HG02981 (cell line): Measurements from ENCODE around the gene CBLB.

Experiments
- ATAC-seq: cut with Tn5 transposase; IDR thresholded peaks from one replicate; pipeline ENCODE4 v1.9.1; 2021; ENCODE audit warnings: mild to moderate bottlenecking, moderate library complexity; ENCODE audit not compliant: unreplicated experiment

The CBLB gene

DNA sequence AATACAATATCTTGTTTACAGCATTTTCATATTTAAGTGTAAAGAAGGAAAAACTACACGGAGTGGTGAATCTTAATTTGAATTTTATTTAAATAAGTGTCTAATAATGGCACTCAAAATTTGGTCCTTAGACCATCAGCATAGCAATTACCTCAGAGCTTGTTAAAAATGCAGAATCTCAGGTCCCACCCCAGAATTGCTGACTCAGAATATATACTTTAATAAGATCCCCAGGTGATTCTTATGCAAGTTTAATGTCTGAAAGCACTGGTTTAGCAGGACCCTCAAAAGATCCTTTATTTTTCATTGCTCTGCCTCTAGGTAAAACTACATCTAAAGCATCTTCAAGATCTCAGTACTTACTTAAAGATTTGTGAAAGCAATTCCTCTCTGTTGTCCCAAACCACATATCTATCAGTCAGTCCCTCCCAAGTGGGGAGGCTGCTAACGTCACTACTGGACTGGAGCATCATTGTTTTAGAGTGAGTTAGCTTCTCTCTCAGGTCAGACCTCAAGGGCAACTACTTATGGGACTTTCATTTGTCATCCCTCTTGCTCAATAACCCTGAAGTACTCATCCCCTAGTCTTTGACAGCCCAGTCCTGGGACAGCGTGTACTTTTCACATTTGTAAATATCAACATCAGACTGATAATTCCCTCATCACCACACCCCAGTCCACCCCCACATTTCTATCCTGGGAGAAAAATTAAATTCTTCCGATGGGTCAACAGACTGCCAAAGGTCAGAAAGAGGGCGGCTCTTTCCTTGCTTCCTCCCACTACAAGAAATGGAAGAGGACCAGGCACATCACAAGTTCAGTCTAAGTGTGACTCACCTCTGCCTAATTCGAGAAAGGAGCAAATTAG is 76.7 kb downstream of the CBLB start:
- ATAC-seq, result no peak

DNA sequence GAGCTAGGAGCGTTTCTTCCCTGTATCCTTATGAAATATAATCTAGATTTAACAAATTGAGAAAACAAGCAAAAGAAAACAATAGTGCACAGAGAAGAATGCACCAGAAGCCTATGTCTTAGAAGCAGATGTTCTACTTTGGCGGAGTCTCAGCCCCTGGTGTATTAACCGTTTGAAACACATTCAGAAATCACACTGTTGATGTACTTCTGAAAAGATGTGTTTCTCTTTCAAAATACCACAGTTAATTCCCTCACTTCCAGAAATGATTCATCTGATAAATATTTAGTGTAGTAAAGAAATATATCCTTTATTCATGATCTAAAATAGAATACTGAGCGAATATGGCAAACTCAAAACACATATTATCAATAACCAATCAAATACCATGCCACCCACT is 77.7 kb downstream of the CBLB start:
- no peak for ATAC-seq

DNA sequence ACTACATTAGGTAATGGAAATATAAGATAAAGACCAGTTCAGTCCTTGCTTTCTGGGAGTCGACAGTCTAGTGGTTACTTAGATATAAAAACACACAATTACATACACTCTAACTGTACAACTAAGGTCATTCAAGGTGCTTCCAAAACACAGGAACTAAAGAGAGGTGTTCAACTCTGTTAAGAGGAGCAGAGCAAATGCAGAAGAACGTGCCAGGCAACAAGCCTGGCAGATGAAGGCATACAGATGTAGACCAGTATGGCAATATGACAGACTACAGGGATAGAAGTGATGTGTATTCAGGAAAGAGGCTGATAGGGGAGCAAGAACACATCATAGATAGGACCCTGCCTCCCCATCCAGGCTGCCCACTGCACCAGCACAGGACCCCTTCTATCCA is 78.3 kb downstream of the CBLB start:
- no peak for ATAC-seq

DNA sequence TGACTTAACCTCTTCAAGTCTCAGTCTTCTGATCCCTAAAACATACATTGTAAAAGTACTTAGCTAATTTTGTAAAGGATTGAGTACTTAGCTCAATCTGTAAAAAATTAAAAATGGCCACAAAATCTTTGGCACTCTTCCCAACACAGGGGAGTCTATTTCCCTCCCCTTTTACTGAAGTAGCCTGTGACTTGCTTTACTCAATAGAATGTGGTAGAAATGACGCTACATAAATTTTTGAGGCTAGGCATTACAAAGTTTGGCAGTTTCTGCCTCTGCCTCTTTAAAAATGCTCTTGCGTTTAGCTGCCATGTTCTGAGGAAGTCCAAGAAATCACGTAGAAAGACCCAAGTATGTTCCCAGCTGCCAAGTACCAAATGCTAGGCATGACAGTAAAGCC is 80.2 kb downstream of the CBLB start:
- ATAC-seq, result no peak

DNA sequence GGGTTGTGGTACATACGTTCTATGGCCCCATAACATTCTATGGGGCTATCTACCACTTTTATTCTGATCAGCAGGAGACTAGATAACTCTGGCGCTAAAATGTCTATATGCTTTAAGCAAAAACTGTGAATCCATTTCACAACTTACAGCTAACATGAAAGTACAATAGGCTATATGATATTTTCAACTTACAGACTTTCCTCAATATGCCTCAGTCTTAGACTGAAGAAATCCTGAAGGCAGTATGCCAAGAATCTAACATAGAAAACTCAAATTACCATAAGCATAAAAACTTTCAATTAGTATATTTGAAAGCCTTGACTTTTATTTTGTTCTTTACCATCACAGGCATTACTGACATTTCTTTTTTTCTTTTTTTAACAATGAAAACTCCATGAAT is 81.4 kb downstream of the CBLB start:
- ATAC-seq, result no peak

DNA sequence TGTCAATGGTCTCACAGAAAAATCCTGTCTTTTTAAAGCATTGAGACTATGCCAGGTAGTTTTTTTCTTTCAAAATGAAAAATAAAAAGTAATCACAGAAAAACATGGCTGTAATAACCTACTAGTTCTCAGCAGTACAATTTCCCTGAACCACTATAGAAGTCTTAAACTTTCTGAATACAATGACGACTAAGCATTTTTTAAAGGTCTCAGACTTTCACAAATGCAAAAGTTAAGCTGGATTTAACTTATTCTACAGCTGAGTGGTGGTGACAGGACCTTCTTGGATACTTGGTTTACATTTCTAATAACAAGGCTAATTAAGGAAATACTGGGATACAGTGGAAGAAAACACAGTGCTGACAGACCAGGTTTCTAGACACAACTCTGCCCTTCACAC is 81.8 kb downstream of the CBLB start:
- ATAC-seq, result no peak

DNA sequence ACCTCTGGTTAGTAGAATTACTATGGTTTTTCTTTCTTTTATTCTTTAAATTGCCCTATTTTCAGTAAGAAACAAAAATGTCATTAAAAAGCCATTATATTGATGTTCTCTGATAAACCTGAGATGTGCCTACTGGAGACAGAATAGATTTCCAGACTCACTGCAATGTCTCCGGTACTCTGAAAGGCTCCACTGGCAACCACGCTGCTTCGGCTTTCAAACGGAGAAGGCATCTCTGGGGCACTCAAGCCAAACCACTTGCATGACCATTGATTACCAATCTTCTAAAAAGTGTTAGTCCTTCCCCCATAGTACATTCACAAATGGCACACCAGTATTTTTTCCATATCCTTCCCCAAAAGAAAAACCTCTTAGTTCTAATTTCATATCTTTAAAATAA is 82.6 kb downstream of the CBLB start:
- no peak for ATAC-seq

DNA sequence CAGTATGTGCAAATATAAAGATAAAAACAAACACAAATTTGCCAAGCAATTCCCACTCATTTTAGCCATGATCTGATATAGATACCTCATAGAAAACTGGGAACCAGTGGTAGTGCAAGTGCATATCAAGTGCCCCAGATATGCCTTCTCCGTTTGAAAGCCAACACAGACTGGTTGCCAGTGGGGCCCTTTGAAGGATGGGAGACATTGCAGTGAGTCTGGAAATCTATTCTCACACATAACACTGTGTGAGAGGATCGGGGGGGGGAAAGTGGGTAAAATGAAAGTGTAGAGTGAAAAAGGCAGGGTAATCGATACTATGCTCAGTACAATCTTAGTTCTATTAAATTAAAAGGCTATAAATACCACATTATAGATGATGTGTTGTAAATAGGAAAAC is 83.0 kb downstream of the CBLB start:
- no peak for ATAC-seq

DNA sequence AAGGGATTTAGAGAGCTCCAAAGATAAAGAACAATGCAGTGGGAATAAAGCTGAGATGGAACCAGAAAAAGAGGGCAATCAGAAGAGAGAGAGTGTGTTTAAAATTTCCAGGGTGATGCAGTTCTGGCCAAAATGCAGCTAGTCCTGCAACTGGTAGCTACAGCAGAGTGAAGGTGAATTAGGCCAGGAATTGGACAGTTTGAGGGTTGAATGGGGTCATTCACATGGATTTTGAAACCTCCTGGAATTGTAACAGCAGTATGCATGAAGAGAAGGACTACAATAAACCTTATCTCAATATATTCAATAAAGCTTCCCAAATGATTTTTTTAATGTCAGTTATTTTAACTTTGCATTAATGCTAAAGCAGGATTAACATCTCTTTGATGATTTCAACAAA is 85.2 kb downstream of the CBLB start:
- ATAC-seq, result no peak

DNA sequence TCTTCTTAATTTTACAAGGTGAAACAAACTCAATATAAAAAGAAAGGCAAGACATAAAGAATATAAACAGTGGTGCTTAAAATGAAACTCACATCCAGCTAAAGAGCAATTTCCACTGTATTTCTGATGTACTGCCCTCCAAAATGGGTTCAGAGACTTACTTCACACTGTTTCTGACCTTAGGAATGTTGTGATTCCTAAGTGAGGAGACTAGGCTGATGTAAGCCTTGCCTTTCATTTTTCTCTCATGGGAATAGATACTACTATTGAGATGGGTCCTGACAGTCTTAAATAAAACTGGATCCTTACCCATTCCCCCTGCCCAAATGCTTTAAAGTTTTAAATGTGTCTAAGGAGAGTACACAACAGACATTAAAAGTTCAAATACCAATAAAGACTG is 86.9 kb downstream of the CBLB start:
- ATAC-seq, result no peak

DNA sequence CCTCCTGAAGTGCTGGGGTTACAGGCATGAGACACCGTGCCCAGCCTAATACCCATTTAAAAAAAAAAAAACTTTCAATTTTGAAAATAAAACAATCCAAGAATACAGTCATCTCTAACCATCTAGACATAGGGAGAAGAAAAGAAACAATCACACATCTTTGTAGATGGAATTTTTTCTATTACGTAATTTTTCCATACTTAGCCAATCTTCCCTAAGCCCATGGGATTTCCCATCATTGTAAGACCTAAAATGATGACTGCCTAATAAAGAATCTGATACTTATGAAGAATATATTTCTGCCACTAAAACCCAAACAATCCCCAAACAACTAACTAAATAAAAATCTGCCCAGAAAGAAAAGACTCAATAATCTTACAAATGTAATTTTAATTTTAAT is 88.7 kb downstream of the CBLB start:
- no peak for ATAC-seq

DNA sequence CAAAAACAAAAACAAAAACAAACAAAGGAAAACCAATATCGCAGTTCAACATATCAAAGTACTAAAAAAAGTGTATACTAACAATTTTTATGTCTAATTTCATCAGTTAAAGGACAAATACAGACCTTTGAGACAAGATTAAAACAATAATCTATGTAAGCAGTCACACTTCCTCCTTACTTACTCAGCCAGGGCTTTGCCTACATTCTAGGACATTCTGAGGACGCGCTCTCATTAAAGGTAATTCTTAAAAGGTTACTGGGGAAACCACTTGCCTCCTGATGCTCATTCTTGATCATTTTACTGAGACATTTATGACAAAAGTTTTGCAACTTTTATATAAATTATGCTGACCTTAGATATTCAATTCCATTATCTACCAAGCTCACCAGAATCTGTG is 93.4 kb downstream of the CBLB start:
- no peak for ATAC-seq

DNA sequence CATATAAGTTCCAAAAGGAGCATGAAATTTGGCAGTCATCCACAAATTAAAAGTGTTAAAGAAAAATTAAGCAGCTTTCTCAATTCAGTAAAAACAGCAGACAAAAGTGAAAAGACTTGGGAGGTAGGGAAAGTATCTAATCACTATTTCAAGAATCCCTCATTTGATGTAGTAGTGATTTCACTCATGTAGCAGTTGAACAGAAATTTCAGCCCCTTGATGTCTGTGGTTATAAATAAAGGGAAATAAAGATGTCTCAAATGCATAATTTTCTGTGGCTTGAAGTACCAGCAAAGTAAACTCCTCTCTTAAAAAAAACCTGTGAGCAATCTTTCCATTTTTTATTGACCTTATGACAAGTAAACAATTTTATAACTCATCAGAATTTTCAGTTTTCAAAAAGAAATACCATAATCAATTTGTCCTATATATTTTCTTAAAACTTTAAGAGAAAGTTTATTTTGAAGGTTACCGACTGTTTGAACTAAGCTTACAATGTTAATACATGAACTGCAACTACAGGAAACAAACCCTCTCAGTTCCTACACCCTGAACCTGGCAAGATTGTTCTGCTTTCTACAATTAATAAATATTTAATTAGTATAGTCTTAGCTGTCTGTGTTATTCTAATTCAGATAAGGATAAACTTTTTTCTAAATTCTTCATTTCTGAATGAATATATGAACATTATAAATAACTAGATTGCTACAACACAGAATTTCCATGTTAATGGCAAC is 94.2 kb downstream of the CBLB start:
- no peak for ATAC-seq

DNA sequence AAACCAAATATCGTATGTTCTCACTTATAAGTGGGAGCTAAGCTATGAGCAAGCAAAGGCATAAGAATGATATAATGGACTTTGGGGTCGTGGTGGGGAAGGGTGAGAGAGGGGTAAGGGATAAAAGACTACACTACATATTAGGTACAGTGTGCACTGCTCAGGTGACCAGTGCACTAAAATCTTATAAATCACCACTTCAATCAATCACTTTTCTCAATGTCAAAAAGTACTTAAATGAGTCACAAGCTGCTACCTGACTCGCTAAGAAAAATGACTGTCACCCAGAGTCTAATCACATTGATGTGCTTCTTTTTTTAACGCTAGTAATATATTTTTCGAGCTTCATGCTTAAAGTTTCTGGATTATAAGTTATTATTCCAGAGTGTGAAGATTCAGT is 95.5 kb downstream of the CBLB start:
- no peak for ATAC-seq

DNA sequence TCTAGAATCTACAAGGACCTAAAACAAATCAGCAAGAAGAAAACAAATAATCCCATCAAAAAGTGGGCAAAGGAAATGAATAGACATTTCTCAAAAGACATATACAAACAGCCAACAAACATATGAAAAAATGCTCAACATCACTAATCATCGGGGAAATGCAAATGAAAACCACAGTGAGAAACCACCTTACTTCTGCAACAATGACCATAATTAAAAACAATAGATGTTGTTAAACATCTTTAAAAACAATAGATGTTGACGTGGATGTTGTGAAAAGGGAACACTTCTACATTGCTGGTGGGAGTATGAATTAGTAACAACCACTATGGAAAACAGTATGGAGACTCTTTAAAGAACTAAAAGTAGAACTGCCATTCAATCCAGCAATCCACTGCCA is 96.2 kb downstream of the CBLB start:
- no peak for ATAC-seq

DNA sequence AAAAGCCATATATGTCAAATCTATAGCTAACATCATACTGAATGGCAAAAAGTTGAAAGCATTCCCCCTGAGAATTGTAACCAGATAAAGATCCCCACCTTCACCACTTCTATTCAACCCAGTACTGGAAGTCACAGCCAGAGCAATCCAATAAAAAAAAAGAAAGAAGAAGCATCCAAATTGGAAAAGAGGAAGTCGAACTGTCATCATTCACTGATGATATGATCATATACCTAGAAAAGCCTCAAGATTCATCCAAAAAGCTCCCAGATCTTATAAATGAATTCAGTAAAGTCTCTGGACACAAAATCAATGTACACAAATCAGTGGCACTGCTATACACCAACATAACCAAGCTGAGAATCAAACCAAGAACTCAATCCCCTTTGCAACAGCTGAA is 97.4 kb downstream of the CBLB start:
- no peak for ATAC-seq

DNA sequence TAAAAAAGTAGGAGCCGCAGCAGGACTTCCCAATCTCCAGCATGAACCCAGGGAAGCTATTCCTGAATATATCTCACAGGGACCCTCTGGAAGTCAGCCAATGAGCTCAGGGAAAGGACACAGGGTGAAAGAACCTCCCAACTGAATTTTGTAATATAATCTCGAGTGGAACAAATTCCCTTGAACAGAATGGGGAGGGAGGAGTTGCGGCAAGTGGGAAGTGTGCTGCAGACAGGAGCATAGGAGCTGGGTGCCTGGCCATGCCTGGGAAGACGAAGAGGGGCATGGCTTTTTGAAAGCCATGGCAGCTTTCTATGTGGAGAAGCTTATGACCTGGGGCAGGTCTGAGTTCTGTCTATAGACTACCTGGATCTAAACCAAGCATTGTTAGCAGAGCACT is 98.4 kb downstream of the CBLB start:
- no peak for ATAC-seq

DNA sequence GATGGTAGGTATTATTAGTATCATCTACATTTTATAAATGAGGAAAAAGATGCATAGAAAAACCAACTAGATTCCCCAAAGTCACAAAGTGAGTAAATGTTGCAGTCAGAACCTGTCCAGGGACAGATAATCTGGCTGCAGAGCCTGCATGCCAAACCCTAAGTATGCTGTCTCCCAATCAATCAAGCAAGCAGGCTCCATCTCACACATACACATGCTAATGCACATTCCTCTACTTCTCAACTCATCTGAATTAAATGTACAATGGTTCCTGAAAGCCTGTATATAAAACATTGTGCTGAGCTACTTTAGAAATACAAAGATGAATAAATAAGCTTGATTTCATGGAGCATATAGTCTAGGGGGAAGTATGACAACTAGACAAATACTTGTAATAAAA is 101.0 kb downstream of the CBLB start:
- ATAC-seq, result no peak

DNA sequence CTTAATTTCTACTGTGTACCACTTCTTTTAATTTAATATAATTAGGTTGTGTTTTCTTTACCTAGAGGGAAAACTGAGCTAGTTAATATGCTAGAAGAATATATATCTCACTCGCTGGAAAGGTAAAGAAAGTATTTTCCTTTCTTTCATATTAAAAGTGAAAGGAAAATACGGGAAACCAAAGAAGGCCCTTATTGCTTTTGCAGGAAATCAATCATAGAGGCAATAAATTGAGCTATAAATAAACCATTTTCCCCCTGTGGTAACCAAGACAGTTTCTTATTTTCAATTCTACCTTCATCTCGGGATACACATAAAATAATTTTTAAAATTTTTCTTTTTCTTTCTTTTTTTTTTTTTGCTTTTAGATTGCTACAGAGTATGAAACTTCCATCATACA is 101.6 kb downstream of the CBLB start:
- ATAC-seq, result no peak

DNA sequence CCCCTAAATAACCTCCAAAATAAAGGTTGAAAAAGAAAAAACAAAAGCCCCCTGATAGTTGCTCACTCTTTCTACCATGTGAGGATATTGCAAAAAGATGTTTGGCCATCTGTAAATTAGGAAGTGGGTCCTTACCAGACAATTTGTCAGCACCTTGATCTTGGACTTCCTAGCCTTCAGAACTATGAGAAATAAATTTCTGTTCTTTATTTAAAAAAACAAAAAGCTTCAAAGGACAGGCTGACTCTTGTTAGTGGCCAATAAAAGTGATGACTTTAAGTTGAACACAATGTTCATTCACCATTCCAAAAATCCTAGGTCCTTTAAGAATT is 103.5 kb downstream of the CBLB start:
- ATAC-seq, result no peak

DNA sequence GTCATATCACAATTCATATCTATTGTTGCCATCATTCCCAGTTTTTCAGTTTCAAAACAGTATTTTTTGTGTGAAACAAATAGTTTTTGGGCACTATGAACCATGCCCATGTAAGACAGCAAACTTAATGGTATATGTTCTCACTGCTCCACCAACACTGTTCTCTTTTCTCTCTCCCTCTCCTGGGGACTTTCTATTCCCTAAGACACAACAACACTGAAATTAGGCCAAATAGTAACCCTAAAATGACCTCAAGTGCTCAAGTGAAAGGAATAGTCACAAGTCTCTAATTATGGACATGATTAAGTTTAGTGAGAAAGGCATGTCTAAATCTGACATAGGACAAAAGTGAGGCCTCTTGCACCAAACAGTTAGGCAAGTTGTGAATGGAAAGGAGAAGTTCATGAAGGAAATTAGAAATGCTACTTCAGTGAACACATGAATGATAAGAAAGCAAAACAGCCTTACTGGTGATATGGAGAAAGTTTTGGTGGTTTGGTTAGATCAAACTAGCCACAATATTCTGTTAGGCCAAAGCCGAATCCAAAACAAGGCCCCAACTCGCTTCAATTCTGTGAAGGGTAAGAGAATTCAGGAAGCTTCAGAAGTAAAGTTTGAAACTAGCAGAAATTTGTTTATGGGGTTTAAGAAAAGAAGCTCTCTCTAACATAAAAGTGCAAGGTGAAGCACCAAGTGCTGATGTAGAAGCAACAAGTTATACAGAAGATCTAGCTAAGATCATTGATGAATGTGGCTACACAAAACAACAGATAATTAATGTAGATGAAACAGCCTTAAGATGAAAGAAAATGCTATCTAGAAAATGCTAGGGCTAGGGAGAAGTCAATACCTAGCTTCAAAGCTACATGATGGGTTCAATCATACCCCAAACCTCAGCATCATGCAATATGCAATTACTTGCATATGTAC is 104.2 kb downstream of the CBLB start:
- peak; percentile 45 for ATAC-seq

DNA sequence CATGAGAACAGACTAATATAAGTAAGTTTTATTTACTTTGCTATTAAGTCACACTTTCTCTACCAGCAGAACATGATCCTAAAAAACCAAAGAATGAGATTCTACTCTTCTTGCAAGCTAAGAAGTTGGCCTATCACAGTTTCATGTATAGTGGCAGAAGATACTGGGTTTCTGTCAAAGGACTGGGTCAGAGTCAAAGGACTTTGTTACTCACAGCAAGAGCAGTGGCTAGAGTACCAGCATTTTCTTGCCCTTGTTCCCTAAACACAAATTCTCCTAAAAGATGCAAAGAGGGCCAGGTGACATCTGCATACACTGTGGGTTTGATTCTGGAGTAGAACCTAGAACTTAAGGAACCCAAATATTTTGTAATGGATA is 105.2 kb downstream of the CBLB start:
- ATAC-seq, result no peak
